AG10803 (cell line): ENCODE results near the gene KRAS.

Experiments used
- DNase-seq: peaks from one replicate; pipeline ENCODE4 v3.0.0; 2010; ENCODE audit warnings: low read depth
- H3K4me3 ChIP-seq: 2 replicates; pipeline ENCODE4 v1.5.1; 2011; ENCODE audit warnings: mild to moderate bottlenecking, low read length, control low read depth
- TF ChIP-seq, protein P1 (sequence below): conservative IDR thresholded peaks from 2 replicates; pipeline ENCODE4 v1.5.1; 2011; ENCODE audit warnings: mild to moderate bottlenecking, low read length, control low read depth, inconsistent platforms

The KRAS gene

DNA sequence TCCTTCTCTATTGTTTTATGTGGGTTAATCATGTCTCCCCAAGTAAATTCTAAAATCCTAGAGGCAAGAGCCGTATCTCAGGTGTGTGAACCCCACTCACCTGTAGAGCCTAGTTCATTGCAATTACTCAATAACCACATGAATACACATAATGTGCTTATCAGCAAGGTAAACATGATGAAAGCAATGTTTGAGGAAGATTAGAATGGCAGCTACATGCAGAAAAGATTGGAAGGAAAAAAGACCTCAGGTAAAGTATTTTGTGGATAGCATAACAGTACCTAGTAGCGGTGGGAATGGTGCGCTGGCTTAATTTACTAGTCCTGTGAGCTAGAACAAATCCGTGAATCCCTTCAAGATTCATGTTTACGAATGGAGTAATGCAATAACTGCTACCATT, 5.3 kb upstream of the KRAS start:
- no peak for DNase-seq
- TF ChIP-seq, protein P1, sequence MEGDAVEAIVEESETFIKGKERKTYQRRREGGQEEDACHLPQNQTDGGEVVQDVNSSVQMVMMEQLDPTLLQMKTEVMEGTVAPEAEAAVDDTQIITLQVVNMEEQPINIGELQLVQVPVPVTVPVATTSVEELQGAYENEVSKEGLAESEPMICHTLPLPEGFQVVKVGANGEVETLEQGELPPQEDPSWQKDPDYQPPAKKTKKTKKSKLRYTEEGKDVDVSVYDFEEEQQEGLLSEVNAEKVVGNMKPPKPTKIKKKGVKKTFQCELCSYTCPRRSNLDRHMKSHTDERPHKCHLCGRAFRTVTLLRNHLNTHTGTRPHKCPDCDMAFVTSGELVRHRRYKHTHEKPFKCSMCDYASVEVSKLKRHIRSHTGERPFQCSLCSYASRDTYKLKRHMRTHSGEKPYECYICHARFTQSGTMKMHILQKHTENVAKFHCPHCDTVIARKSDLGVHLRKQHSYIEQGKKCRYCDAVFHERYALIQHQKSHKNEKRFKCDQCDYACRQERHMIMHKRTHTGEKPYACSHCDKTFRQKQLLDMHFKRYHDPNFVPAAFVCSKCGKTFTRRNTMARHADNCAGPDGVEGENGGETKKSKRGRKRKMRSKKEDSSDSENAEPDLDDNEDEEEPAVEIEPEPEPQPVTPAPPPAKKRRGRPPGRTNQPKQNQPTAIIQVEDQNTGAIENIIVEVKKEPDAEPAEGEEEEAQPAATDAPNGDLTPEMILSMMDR, result no peak
- no peak overlapping the region for H3K4me3 ChIP-seq

DNA sequence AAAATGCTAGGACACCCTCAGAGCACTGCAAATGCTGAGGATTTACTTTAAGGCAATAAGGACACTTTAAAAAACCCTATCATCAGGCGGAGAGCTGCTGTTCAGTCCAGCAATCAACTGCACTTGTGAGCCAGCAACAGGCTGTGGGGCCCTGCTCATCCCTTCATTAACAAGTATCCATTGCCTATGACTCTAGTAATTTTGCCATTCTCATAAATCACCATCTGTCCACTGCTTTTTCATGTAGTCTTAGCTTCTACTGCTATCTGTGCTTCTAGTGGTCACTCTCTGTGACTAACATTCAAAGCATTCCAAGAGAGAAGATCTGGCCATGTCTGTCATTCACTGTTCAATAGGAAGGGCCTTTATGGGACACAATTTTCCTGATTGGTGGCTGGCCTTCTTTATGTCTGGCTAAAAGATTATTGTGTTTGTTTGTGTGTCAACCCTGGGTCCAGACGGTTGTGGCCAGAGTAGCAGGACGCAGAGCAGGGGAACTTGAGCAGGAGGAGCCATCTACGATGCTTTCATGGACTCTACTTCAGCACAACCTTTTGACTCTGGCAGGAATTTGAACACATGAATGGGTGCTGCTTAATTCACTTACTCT, 3.6 kb upstream of the KRAS start:
- H3K4me3 ChIP-seq, result no peak overlapping the region
- TF ChIP-seq, protein P1, result no peak
- DNase-seq, result no peak

DNA sequence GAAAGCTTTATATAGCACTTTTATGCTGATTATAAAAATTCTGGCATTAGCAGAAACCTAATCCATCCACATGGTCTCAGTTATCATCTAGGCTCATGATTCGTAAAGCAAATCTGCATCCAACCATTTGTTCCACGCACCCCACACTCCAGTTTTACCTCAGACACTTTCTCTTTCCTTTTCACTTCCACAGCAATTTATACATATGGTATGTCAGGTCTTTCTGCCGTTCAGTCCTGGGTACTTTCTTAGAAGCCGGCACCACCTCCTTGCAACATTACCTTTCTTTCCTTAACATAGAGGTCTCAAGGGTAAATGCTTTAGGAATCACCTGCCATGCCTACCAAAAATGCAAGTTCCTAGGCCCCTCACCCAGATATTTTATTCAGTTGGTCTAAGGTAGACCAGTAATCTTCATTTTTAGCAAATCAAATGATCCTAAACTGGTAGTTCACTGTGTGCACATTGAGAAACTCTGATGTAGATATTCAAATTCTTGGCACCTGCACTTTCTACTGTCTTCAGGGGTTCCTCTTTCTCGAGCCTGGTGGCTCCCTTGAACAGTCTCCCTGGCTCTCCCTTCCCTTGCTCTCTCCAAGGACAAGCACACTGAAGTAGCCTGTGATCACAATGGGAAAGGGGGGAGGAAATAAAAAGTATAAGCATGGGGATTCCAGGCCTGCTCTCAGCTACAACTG, 2.8 kb upstream of the KRAS start:
- no peak for DNase-seq
- TF ChIP-seq, protein P1, result no peak
- no peak overlapping the region for H3K4me3 ChIP-seq

DNA sequence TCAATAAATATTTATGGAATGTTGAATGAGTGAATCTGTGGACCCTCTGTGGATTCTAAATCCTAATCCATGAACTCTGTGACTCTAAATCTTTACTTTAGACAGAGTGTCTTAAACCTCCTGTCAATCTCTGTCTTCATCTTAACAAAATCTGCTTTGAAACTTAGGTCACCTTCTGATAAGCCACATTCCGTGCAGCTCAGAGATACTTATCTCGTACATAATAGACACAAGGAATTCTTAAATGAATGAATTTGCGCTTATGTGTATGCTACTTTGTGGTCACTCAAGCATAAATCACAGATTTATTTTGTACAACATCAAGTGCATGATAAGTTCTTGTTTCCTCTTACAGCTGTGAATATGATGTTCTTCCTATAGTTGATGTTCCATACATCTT, 2.2 kb upstream of the KRAS start:
- TF ChIP-seq, protein P1, result no peak
- no peak overlapping the region for H3K4me3 ChIP-seq
- no peak for DNase-seq

DNA sequence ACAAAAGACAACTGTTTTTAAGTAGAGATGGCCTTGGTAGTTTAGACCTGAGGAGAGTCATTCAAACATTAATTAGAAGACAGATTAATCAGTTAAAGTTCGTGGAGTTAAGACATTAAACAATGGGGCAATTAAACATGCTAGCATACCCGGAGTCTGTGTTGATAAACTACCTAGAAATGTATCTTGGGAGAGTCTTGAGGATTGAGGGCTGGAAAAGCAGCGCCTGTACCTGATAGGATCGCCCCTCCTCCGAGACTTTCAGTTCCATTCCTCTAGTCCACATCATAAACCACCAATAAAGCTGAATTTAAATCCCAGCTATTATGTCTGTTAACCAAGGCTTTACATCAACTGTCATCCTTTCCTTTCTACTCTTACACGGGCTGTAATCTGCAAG, 1.0 kb upstream of the KRAS start:
- TF ChIP-seq, protein P1, result no peak
- no peak for DNase-seq
- peak overlapping the region; percentile 68; the same call in 1 of the 2 replicates for H3K4me3 ChIP-seq

DNA sequence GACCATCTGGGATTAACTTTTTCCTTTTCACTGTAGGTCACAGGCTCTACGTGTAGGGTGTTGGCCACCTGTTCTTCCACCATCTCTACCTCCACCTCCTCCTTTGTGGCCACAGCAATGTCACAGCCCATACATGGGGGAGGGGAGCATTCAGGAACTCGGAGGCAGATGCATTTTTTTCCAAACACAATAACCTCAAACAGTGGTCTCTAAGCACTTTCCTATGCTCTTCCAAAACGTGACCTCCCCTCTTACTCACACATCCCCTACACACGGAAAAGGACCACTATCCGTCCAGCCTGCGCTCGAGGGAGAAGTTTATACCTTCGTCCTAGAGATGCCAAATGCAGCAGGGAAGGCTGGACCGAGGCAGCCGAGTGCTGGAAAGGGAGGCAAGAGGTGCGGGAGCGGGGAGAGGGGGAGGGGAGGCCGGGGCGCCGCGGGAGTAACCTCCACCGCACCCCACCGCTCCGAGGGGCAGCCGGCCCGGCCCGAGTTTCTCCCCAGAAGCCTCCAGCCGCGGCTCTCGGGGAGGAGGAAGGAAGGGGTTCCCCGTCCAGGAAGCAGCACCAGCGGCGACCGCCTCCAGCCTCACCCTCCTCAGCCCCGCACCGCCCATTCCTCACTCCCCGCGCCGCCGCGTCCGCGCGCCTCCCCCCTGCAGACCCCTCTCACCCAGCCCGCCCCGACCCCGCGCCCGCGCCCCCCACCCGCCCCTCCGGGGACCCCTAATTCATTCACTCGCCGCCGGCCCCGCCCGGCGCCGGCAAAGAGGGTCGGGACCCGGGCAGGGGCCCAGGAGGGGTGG, 594 bp downstream of the KRAS start:
- peak; percentile 9 for DNase-seq
- TF ChIP-seq, protein P1, result no peak
- peak overlapping the region; percentile 89 for H3K4me3 ChIP-seq
